Uterus (tissue), 4 donors: ENCODE data around the gene IFNLR1. TPM values are rescaled to one million over a fixed set of nuclear protein-coding genes. Genes with fewer than 3 reads are reported as not detected.

Experiments
- DNase-seq, 2 donors: peaks; one replicate each; pipeline ENCODE4 v3.0.0-alpha.2; 2019 to 2020
- H3K27ac ChIP-seq, 2 donors: fragments of 200-600 bp; sonication (generic); 1 replicate in 1 of 2; 2 replicates in 1 of 2; pipeline ENCODE4 v1.5.1; 2016 to 2018
- H3K27me3 ChIP-seq, 2 donors: fragments of 200-600 bp; sonication (generic); one replicate each; pipeline ENCODE4 v1.5.1; 2018 to 2019; ENCODE audit warnings: control low read depth in 1 of 2
- H3K36me3 ChIP-seq, 2 donors: fragments of 200-600 bp; sonication (generic); one replicate each; pipeline ENCODE4 v1.5.1; 2019; ENCODE audit warnings: control low read depth in 1 of 2
- H3K4me1 ChIP-seq, 2 donors: fragments of 200-600 bp; sonication (generic); one replicate each; pipeline ENCODE4 v1.5.1; 2018 to 2019; ENCODE audit warnings: control low read depth in 1 of 2
- H3K4me3 ChIP-seq, 2 donors: fragments of 200-600 bp; sonication (generic); 1 replicate in 1 of 2; 2 replicates in 1 of 2; pipeline ENCODE4 v1.5.1; 2018 to 2019; ENCODE audit warnings: mild to moderate bottlenecking in 1 of 2
- H3K9me3 ChIP-seq, 2 donors: fragments of 200-600 bp; sonication (generic); one replicate each; pipeline ENCODE4 v1.5.1; 2019; ENCODE audit warnings: control low read depth in 1 of 2
- CTCF ChIP-seq, 4 experiments: fragments of 200-600 bp in 2 of 4; fragments of 450-650 bp in 2 of 4; sonication (generic) in 2 of 4; IDR thresholded peaks; one replicate each; pipeline ENCODE4 v1.5.1; 2016 to 2019; ENCODE audit warnings: antibody characterized with exemption in 4 of 4, mild to moderate bottlenecking in 2 of 4, moderate library complexity in 1 of 4
- POLR2A ChIP-seq, 2 donors: fragments of 450-650 bp; IDR thresholded peaks; one replicate each; pipeline ENCODE4 v1.6.1; 2016; ENCODE audit warnings: antibody characterized with exemption in 2 of 2, mild to moderate bottlenecking in 1 of 2, moderate library complexity in 1 of 2
- intact Hi-C: fragments of 100-400 bp; cut with DNase I; formaldehyde crosslinking; loops from one replicate; pipeline ENCODE4 v1.15.1; 2023; ENCODE audit warnings: low total_unique reads
- total RNA-seq, 4 donors: library from RNA; depleted of rRNA in 3 of 4; stranded (reverse); fragments of >200 nt in 3 of 4; gene quantifications; one replicate each; pipeline versions ENCODE4 v1.1.0 to v1.2.4, GENCODE V29; 2014 to 2023
- donor health status: DM: yes; HTN: yes; CAD: no.

IFNLR1 gene
- total RNA-seq, 4 donors from 2014 or later, result 0.29 to 2.6 (median 1.3) TPM; not detected in 1

- DNase-seq, result no peak
- Histone ChIP-seq H3K4me3 (no peak overlapping the region), H3K27ac (no peak overlapping the region), H3K27me3 (no peaks in the 10 kb centered on the region), H3K9me3 (no peaks in the 10 kb centered on the region), H3K36me3 (no peaks in the 10 kb centered on the region), H3K4me1 (no peaks in the 10 kb centered on the region)
- intact Hi-C loops, result no loop called here
- no peak for TF ChIP-seq POLR2A (IDR thresholded peaks at IDR 0.05)
- no peak for TF ChIP-seq CTCF (IDR thresholded peaks at IDR 0.05)
Observed at GRCh38 chr1:24152631-24153494, 34.2 kb downstream of the IFNLR1 start.

GRCh38 chr1:24151175-24151533 lies 35.9 kb downstream of the IFNLR1 start:
- no peak overlapping the region for H3K4me3 ChIP-seq
- H3K27ac ChIP-seq, result no peak overlapping the region
- H3K4me1 ChIP-seq, result no peaks in the 10 kb centered on the region
- no peak for TF ChIP-seq POLR2A (IDR thresholded peaks at IDR 0.05)
- TF ChIP-seq CTCF (IDR thresholded peaks at IDR 0.05), result no peak
- no peaks in the 10 kb centered on the region for H3K9me3 ChIP-seq
- intact Hi-C loops, result no loop called here
- no peaks in the 10 kb centered on the region for H3K27me3 ChIP-seq
- DNase-seq, result no peak
- no peaks in the 10 kb centered on the region for H3K36me3 ChIP-seq

- no peaks in the 10 kb centered on the region for H3K4me1 ChIP-seq
- no peak overlapping the region for H3K27ac ChIP-seq
- no peaks in the 10 kb centered on the region for H3K36me3 ChIP-seq
- DNase-seq, result peak; percentile 81 to 83
- peak; percentile 75 to 91 (median 80) for TF ChIP-seq CTCF (IDR thresholded peaks at IDR 0.05)
- TF ChIP-seq POLR2A (IDR thresholded peaks at IDR 0.05), result no peak
- no peaks in the 10 kb centered on the region for H3K27me3 ChIP-seq
- no peak overlapping the region for H3K4me3 ChIP-seq
- intact Hi-C loops, result no loop called here
- no peaks in the 10 kb centered on the region for H3K9me3 ChIP-seq
Observed at GRCh38 chr1:24150234-24151174, 36.6 kb downstream of the IFNLR1 start.

GRCh38 chr1:24149866-24150233 lies 37.2 kb downstream of the IFNLR1 start:
- no peak for TF ChIP-seq POLR2A (IDR thresholded peaks at IDR 0.05)
- TF ChIP-seq CTCF (IDR thresholded peaks at IDR 0.05), result no peak
- Histone ChIP-seq H3K36me3 (no peaks in the 10 kb centered on the region), H3K9me3 (no peaks in the 10 kb centered on the region), H3K27ac (no peak overlapping the region), H3K4me1 (no peaks in the 10 kb centered on the region), H3K27me3 (no peaks in the 10 kb centered on the region), H3K4me3 (no peak overlapping the region)
- no peak for DNase-seq
- intact Hi-C loops, result no loop called here

DNA sequence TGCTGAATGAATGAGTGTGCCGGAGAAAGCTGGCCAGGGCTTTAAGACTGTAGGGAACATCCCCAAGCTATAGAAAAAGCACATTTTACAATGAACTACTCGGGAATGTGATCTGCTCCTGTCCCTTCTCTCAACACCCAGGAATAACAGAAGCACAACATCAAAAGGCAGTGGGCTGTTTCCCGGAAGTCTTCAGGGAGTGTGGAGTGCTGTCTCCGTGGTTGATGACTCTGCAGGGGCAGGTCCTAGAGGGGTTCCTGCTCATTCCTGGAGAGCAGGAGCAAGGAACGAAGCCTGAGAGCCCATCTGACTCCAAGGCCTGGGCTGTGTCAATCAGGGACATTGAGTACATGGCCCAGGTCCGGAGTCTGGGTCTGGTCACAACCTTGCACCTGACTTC lies 39.3 kb downstream of the IFNLR1 start:
- Histone ChIP-seq H3K36me3 (no peaks in the 10 kb centered on the region), H3K4me3 (no peak overlapping the region), H3K27me3 (no peaks in the 10 kb centered on the region), H3K9me3 (no peaks in the 10 kb centered on the region), H3K27ac (no peak overlapping the region), H3K4me1 (no peaks in the 10 kb centered on the region)
- intact Hi-C loops, result no loop called here
- TF ChIP-seq CTCF (IDR thresholded peaks at IDR 0.05), result no peak
- no peak for TF ChIP-seq POLR2A (IDR thresholded peaks at IDR 0.05)
- no peak for DNase-seq
